Fibroblast of peridontal ligament (primary cell): Measurements from ENCODE around the gene BCL6.
"Not testable (repeated sequence)": the region's sequence is repeated elsewhere in the genome, so short reads cannot be mapped to it uniquely, and the experiment has no call there.

Experiments used
- DNase-seq: peaks from one replicate; pipeline ENCODE4 v3.0.0-alpha.2; 2010; ENCODE audit errors: extremely low read depth

BCL6 gene

DNA sequence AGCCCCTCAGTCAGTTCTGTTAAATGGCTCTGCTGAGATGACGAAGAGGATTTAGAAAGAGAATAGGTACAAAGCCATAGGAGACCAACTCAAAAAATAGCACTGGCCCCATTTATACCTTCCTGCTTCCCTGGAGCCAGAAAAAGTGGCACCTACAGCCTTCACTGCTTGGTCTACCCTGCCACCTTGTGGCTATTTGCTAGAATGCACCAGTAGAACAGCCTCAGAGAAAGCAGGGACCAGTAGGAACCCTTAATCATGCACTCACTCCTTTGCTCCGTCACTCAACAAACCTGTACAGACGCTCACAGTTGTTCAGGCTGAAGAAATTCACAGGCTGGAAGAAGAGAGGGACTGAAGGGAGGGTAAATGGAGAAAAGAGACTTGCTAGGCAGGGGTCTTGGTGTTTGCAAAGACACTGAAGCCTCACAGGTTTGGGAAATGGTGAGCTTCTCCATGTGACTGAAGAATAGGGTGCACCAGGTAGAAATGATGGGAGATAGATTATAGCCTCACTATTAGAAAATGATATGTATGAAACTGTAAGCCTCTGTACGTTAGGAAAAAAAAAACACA is 30.8 kb downstream of the BCL6 start:
- DNase-seq, result peak; percentile 79

GRCh38 chr3:187713504-187713903 is 31.8 kb downstream of the BCL6 start:
- DNase-seq, result peak; percentile 64

- DNase-seq, result no peak
These were observed 36.1 kb downstream of the BCL6 start for GRCh38 chr3:187709155-187709554.

GRCh38 chr3:187708696-187709095 is 36.6 kb downstream of the BCL6 start:
- DNase-seq, result no peak

- DNase-seq, result no peak
These were observed 38.3 kb downstream of the BCL6 start for GRCh38 chr3:187706971-187707370.

DNA sequence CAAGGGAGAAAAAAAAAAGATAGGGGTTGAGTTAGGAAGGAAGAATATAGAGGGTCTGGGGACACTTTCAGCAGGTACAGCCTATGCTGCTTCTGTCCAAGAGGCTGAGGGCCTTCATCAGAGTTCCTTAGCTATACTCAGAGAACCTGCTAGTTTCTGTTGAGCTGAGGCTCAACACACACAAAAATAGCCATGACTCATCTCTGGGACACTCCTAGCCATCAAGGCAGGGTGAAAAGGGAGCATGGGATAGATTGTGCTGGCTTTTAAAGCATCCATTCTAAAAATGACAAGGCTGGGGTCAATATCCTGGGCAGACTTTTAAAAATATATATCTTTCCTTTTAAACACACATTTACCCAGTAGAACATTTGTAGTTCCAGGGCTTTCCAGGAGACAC is 40.1 kb downstream of the BCL6 start:
- DNase-seq, result no peak

GRCh38 chr3:187702507-187703033 is 42.7 kb downstream of the BCL6 start, which contains the start of gene RTP2:
RTP2 (minus strand) TSS chr3:187702557; CDS start chr3:187702128, 429 bp downstream.
- DNase-seq, result peak; percentile 38

- no peak for DNase-seq
These were observed 45.0 kb downstream of the BCL6 start for GRCh38 chr3:187700249-187700648.

DNA sequence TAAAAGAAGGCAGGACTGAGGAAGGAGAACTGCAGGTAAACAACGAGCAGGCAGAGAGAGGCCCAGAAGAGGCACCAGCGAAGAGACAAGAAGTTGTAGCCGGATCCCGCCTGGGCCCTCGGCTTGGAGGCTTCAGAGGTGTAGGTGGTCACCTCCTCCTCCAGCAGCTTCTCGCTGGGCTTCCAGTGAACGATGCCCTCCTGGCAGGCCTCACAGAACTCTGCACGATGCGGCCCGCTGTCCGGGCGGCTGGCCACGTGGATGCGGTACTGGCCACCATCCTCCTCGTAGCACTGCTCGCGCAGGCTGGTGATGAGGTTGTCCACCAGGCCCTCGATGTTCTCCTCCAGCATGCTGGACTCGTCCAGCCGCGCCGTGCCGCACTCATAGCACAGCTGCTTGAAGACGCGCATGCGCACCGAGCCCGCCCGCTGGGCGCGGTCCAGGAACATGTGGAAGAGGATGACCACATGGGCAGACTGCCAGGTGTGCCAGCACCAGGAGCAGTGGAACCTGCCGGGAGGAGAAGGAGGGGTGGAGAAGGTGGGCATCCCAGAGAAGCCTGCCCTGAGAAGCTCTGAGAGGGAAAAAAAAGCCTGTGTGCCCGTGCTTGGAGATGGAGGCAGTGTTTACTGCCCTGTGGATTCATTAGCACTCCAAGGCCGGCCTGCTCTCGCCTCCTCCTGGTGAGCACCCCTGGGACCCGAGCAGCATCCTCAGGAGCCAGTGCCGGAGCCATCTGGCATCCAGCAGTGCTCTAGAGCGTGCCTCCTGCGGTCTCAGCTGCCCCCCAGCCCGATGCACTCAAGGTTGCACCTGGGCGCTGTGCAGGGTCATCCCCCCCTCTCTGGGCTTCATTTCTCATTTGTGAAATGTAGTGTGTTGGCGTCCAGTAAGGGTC is 46.5 kb downstream of the BCL6 start:
- no peak for DNase-seq

GRCh38 chr3:187696021-187696420 is 49.2 kb downstream of the BCL6 start:
- DNase-seq, result no peak

GRCh38 chr3:187695449-187695848 is 49.8 kb downstream of the BCL6 start:
- no peak for DNase-seq

DNA sequence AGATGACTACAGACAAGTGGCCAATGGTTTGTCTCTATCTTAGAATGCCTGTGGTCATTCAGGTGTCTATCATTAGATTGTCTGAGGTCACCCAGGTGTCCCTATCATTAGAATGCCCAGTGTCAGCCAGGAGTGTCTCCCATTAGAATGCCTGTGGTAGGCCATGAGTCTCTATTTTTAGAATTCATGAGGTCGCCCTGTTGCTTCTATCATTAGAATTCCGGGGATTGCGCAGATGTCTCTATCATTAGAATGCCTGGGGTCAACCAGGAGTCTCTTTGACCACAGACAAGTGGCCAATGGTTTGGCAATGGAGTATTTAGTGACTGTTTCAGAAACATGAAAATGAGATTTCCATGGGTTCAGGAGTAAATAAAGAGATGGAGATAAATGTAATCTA is 50.5 kb downstream of the BCL6 start:
- peak; percentile 20 for DNase-seq

DNA sequence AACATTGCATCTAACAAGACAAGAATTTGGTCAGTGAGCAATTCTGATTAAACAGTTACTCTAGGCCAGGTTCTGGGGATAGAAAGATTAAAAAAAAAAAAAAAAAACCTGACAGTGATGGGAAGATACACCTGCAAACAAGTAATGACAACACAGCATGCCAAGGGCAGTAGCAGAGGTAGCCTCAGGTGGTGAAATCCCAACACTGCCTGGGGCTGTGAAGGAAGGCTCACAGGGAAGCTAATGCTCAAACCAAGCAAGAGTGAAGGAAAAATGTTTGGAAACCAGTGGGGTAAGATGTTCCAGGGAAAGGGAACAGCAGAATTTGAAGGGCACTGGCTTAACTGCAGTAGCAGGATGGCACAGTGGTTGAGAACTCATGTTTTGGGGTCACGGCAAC is 51.8 kb downstream of the BCL6 start:
- DNase-seq, result no peak

GRCh38 chr3:187689984-187690383 is 55.3 kb downstream of the BCL6 start:
- DNase-seq, result peak; percentile 59

- DNase-seq, result no peak
These were observed 58.5 kb downstream of the BCL6 start for GRCh38 chr3:187686621-187687273.

DNA sequence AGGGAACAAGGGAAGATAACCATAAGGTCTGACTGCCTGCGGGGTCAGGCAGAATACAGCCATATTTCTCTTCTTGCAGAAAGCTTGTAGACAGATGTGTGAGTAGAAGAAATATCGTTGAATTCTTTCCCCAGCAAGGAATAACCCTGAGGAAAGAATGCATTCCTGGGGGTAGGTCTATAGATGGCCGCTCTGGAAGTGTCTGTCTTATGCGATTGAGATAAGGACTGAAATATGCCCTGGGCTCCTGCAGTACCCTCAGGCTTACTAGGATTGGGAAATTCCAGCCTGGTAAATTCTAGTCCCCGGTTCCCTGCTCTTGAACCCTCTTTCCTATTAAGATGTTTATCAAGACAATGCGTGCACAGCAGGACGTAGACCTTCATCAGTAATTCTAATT is 59.3 kb downstream of the BCL6 start:
- no peak for DNase-seq

DNA sequence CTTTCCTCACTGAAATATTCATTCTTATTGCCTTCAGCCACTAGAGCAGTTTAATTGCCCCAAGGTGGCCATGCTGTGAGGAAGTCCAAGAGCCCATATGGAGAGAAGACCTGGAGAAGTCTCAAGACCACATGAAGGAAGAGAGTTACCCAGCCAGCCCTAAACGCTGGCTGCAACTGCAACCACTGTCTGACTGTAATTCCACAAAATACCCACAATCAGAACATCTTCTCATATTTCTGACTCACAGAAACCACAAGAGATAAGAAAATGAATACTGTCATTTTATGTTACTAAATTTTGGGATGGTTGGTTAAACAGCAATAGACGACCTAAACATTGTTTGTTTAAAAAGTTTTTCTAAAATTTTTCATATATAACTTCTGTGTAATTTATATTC is 60.4 kb downstream of the BCL6 start:
- DNase-seq, result no peak

DNA sequence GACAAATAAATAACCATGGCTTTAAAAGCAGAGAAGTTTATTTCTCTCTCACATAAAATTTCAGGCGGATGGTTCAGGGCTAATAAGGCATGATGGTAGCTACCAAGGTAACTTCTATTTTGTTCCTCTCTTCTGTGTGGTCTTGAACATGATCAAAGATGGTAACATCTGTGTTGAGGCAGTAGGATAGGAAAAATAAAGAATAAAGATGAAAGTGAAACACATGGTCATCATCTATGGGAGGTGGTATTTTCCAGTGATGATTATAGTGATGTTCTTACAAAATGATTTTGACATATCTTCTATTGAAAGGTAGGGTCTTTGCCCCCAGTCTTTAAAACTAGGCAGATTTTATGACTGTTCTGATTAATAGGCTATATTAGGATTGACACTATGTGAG is 60.8 kb downstream of the BCL6 start:
- DNase-seq, result no peak

DNA sequence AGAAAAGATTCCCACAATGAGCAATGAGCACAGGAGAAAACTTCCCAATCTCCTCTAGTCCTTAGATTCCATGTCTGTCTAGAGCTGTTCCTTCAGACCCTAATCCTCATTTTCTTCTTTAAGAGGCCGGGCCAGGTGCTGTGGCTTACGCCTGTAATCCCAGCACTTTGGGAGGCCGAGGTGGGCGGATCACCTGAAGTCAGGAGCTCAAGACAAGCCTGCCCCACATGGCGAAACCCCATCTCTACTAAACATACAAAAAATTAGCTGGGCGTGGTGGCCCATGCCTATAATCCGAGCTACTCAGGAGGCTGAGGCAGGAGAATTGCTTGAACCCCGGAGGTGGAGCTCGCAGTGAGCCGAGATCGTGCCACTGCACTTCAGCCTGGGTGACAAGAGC is 63.5 kb downstream of the BCL6 start:
- not testable (repeated sequence) for DNase-seq

DNA sequence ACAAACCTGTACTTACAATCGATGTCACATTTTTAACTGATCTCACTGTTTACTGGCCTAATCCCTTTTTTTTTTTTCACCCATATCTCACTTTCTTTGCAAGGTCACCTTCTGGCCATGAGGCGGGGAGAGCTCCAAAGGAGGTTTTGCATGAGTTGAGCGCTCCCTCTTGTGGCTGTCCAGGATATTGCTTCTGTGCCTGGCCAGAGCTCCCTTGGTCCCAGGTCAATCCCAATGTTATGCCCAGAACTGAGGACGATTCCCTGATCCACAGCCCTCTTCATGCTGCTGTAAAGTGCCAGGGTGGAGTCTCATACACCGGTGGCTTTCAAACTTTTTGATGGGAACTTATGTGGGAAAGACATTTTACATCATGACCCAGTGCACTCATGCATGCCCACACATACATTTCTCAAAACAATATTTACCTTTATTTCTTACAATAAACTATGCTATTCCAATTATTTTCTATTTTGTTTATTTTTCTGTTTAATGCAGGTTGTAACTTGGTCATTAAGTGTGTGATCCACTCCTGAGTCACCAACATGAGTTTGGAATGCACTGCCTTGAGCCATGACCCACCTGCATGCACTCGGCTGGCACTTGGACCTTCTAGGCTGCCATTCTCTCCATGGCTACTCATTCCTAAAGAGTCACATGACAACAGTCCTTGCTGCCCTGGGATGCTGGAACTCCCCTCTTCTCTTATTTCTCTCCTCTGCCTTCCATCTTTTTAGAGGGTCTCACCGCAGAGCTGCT is 65.5 kb downstream of the BCL6 start:
- peak; percentile 81 for DNase-seq

GRCh38 chr3:187678726-187679268 is 66.5 kb downstream of the BCL6 start:
- peak; percentile 75 for DNase-seq
